IMR-90 (cell line): Measurements from ENCODE around the gene LY9. TPM values are rescaled to one million over a fixed set of nuclear protein-coding genes. Genes with fewer than 3 reads are reported as not detected.

Source experiments
- ATAC-seq: fragments of 200-7000 bp; cut with Tn5 transposase; 2 replicates; pipeline ENCODE4 v1.9.1; 2020; ENCODE audit warnings: low read depth, mild to moderate bottlenecking, moderate library complexity
- BruUV-seq: library from RNA; stranded (reverse); fragments of 400-500 nt; replicated peaks from 2 replicates; lab custom pipeline; 2021; lab: Mats Ljungman, UMichigan
- CTCF ChIA-PET: fragments of 300-600 bp; formaldehyde crosslinking; extraction: SDS; loops from one replicate; lab custom pipeline; 2021; ENCODE audit warnings: antibody characterized with exemption; lab: Yijun Ruan, JAX
- POLR2A ChIA-PET: fragments of 300-600 bp; sonication (Branson Sonifier 250); formaldehyde crosslinking; loops from one replicate; lab custom pipeline; 2022; ENCODE audit warnings: antibody characterized with exemption; ENCODE audit not compliant: unreplicated experiment; lab: Charles Lee
- DNase-seq: peaks from one replicate; pipeline ENCODE4 v3.0.0; 2013
- H2AFZ ChIP-seq: replicated peaks from 2 replicates; pipeline ENCODE3; 2013; ENCODE audit warnings: low read length, mild to moderate bottlenecking; ENCODE audit not compliant: poor library complexity
- H2AK5ac ChIP-seq: 2 replicates; pipeline ENCODE4 v1.6.1; 2013; ENCODE audit warnings: low read depth, low read length, inconsistent platforms
- H2AK9ac ChIP-seq: replicated peaks from 2 replicates; pipeline ENCODE3; 2013; ENCODE audit warnings: mild to moderate bottlenecking, low read depth, low read length, moderate library complexity; ENCODE audit not compliant: poor library complexity
- H2BK120ac ChIP-seq: 2 replicates; pipeline ENCODE4 v1.6.1; 2013; ENCODE audit warnings: low read depth, low read length, inconsistent platforms
- H2BK15ac ChIP-seq: 3 replicates; pipeline ENCODE4 v1.6.1; 2013; ENCODE audit warnings: low read depth, low read length, inconsistent platforms
- H2BK20ac ChIP-seq: 2 replicates; pipeline ENCODE4 v1.6.1; 2013; ENCODE audit warnings: low read depth, mild to moderate bottlenecking, inconsistent platforms, low read length, moderate library complexity
- H2BK5ac ChIP-seq: 2 replicates; pipeline ENCODE4 v1.6.1; 2013; ENCODE audit warnings: mild to moderate bottlenecking, low read depth, low read length, inconsistent platforms; ENCODE audit not compliant: poor library complexity, severe bottlenecking
- H3K14ac ChIP-seq: replicated peaks from 2 replicates; pipeline ENCODE4 v1.6.1; 2013; ENCODE audit warnings: low read depth, low read length, inconsistent platforms
- H3K18ac ChIP-seq: 2 replicates; pipeline ENCODE4 v1.6.1; 2013; ENCODE audit warnings: low read depth, low read length, control low read depth
- H3K23ac ChIP-seq: 2 replicates; pipeline ENCODE4 v1.6.1; 2013; ENCODE audit warnings: low read depth, low read length, inconsistent platforms
- H3K27ac ChIP-seq: 2 replicates; pipeline ENCODE4 v1.5.1; 2013; ENCODE audit warnings: mild to moderate bottlenecking, control low read depth, low read length; ENCODE audit not compliant: insufficient read depth
- H3K27me3 ChIP-seq: 2 replicates; pipeline ENCODE4 v1.6.1; 2013; ENCODE audit warnings: low read length; ENCODE audit not compliant: control insufficient read depth, insufficient read depth
- H3K36me3 ChIP-seq: 2 replicates; pipeline ENCODE4 v1.6.1; 2013; ENCODE audit warnings: low read length, mixed read lengths; ENCODE audit not compliant: control insufficient read depth, insufficient read depth
- H3K4ac ChIP-seq: 2 replicates; pipeline ENCODE4 v1.6.1; 2013; ENCODE audit warnings: low read depth, low read length, inconsistent platforms
- H3K4me1 ChIP-seq: 2 replicates; pipeline ENCODE4 v1.6.1; 2013; ENCODE audit warnings: low read length, mixed read lengths; ENCODE audit not compliant: control insufficient read depth, insufficient read depth
- H3K4me2 ChIP-seq: 2 replicates; pipeline ENCODE4 v1.6.1; 2013; ENCODE audit warnings: low read depth, mild to moderate bottlenecking, control low read depth, low read length, moderate library complexity
- H3K4me3 ChIP-seq: 2 replicates; pipeline ENCODE4 v1.5.1; 2013; ENCODE audit warnings: low read depth, mild to moderate bottlenecking, control low read depth, low read length, moderate library complexity; ENCODE audit not compliant: insufficient read depth
- H3K56ac ChIP-seq: 2 replicates; pipeline ENCODE4 v1.6.1; 2013; ENCODE audit warnings: low read length, inconsistent platforms; ENCODE audit not compliant: insufficient read depth; ENCODE audit errors: extremely low read depth
- H3K79me1 ChIP-seq, 2 experiments: 2 replicates each; pipeline ENCODE4 v1.6.1; 2013; ENCODE audit warnings: low read length in 2 of 2, inconsistent platforms in 1 of 2, low read depth in 1 of 2
- H3K9ac ChIP-seq: 2 replicates; pipeline ENCODE4 v1.6.1; 2013; ENCODE audit warnings: low read depth, low read length, control low read depth
- H3K9me1 ChIP-seq: 2 replicates; pipeline ENCODE4 v1.6.1; 2013; ENCODE audit warnings: low read length, inconsistent platforms; ENCODE audit not compliant: insufficient read depth
- H3K9me3 ChIP-seq: 2 replicates; pipeline ENCODE4 v1.6.1; 2013; ENCODE audit warnings: low read length; ENCODE audit not compliant: control insufficient read depth, insufficient read depth
- H4K20me1 ChIP-seq: 2 replicates; pipeline ENCODE4 v1.6.1; 2013; ENCODE audit warnings: low read length, inconsistent platforms; ENCODE audit not compliant: insufficient read depth
- H4K5ac ChIP-seq: 2 replicates; pipeline ENCODE4 v1.6.1; 2013; ENCODE audit warnings: mild to moderate bottlenecking, low read depth, low read length, control low read depth
- H4K8ac ChIP-seq, 2 experiments: 2 replicates each; pipeline ENCODE4 v1.6.1; 2013; ENCODE audit warnings: low read depth in 2 of 2, low read length in 2 of 2, control low read depth in 1 of 2, inconsistent platforms in 1 of 2
- H4K91ac ChIP-seq: 2 replicates; pipeline ENCODE4 v1.6.1; 2013; ENCODE audit warnings: low read depth, low read length, inconsistent platforms; ENCODE audit not compliant: insufficient read depth
- BHLHE40 ChIP-seq: fragments of 150-350 bp; IDR thresholded peaks from 2 replicates; pipeline ENCODE4 v1.6.1; 2016; ENCODE audit warnings: mild to moderate bottlenecking, low read depth, low read length
- CEBPB ChIP-seq: IDR thresholded peaks from 2 replicates; pipeline ENCODE4 v1.6.1; 2012; ENCODE audit warnings: low read depth, low read length, improper control_type of control experiment
- CHD1 ChIP-seq: IDR thresholded peaks from 2 replicates; pipeline ENCODE4 v1.6.1; 2012; ENCODE audit warnings: low read depth, low read length, improper control_type of control experiment
- CTCF ChIP-seq: conservative IDR thresholded peaks from 2 replicates; pipeline ENCODE4 v1.5.1; 2012; ENCODE audit warnings: mild to moderate bottlenecking, low read depth, low read length, improper control_type of control experiment
- FOS ChIP-seq: fragments of 150-350 bp; IDR thresholded peaks from 2 replicates; pipeline ENCODE4 v1.6.1; 2016; ENCODE audit warnings: low read depth, low read length
- MAZ ChIP-seq: IDR thresholded peaks from 2 replicates; pipeline ENCODE4 v1.6.1; 2012; ENCODE audit warnings: low read depth, mild to moderate bottlenecking, low read length, improper control_type of control experiment, moderate library complexity, borderline replicate concordance
- MXI1 ChIP-seq: IDR thresholded peaks from 2 replicates; pipeline ENCODE4 v1.6.1; 2012; ENCODE audit warnings: low read depth, mild to moderate bottlenecking, low read length, moderate library complexity, borderline replicate concordance
- NFE2L2 ChIP-seq: fragments of 150-350 bp; IDR thresholded peaks from 2 replicates; pipeline ENCODE4 v1.6.1; 2016; ENCODE audit warnings: low read depth, mild to moderate bottlenecking, low read length
- POLR2A ChIP-seq: IDR thresholded peaks from 2 replicates; pipeline ENCODE4 v1.6.1; 2012; ENCODE audit warnings: mild to moderate bottlenecking, low read depth, low read length
- RCOR1 ChIP-seq: IDR thresholded peaks from 2 replicates; pipeline ENCODE4 v1.6.1; 2012; ENCODE audit warnings: mild to moderate bottlenecking, low read length, improper control_type of control experiment; ENCODE audit not compliant: insufficient replicate concordance
- RFX5 ChIP-seq: IDR thresholded peaks from 2 replicates; pipeline ENCODE4 v1.8.0; 2012; ENCODE audit warnings: low read depth, mild to moderate bottlenecking, low read length, moderate library complexity
- SMC3 ChIP-seq: fragments of 150-350 bp; IDR thresholded peaks from 2 replicates; pipeline ENCODE4 v1.6.1; 2016; ENCODE audit warnings: low read depth, mild to moderate bottlenecking, antibody characterized with exemption, low read length, moderate library complexity
- WGBS, 2 experiments: methylation state at CpG; one replicate each; pipeline versions ENCODE4 v1.1.5 to v1.1.7; 2013; ENCODE audit warnings: missing lambda C conversion rate in 2 of 2; ENCODE audit not compliant: insufficient read length in 1 of 2; ENCODE audit errors: extremely low coverage in 2 of 2; 5-methylcytosine and 5-hydroxymethylcytosine counted together
- dilution Hi-C: fragments of 300-500 bp; cut with HindIII; formaldehyde crosslinking; loops from one replicate; pipeline ENCODE4 v1.14.3; 2018; ENCODE audit warnings: low sequenced_read_pairs; ENCODE audit not compliant: unreplicated experiment
- in situ Hi-C: fragments of 300-500 bp; cut with MboI; formaldehyde crosslinking; loops from 3 replicates; pipeline ENCODE4 v1.14.3; 2019; ENCODE audit warnings: low sequenced_read_pairs, inconsistent platforms, mixed read lengths
- intact Hi-C: fragments of 100-400 bp; cut with micrococcal nuclease; formaldehyde crosslinking; loops from 2 replicates; pipeline ENCODE4 v1.10.0; 2022
- polyA plus RNA-seq, 3 experiments: library from polyadenylated mRNA; depleted of rRNA; stranded (reverse); fragments of >200 nt; gene quantifications; 2 replicates each; pipeline ENCODE4 v1.2.3, GENCODE V29; 2012; ENCODE audit warnings: low replicate concordance in 1 of 3
- total RNA-seq: library from RNA; depleted of rRNA; stranded (reverse); fragments of >200 nt; gene quantifications from 2 replicates; pipeline ENCODE4 v1.2.3, GENCODE V29; 2012
- TF ChIP-seq, protein P1 (sequence below): fragments of 150-350 bp; IDR thresholded peaks from 2 replicates; pipeline ENCODE4 v1.6.1; 2017; ENCODE audit warnings: mild to moderate bottlenecking, antibody characterized with exemption, low read length, low read depth

Gene LY9
- total and polyA plus RNA-seq, 2 of the 4 experiments (the other 2 are of a cell fraction): not detected

- ChIA-PET CTCF (interaction anchor here (0.5 kb wide), 1 partner anchor 35 kb away, joined by 3 read pairs; no protein-coding TSS in a partner anchor), POLR2A (no interaction called here)
- in situ Hi-C loops (no loop called here), dilution Hi-C loops (no loop called here), intact Hi-C loops (no loop called here)
- no peak overlapping the region for H2BK20ac ChIP-seq
- no peak overlapping the region for H3K9ac ChIP-seq
- no peak overlapping the region for H2AFZ ChIP-seq
- H2AK5ac ChIP-seq: no peak overlapping the region
- H2BK120ac ChIP-seq: no peak overlapping the region
- H3K14ac ChIP-seq: no peak overlapping the region
- H3K36me3 ChIP-seq: no peaks in the 10 kb centered on the region
- H3K9me3 ChIP-seq: no peaks in the 10 kb centered on the region
- H3K4ac ChIP-seq: no peak overlapping the region
- no peaks in the 10 kb centered on the region for H3K79me1 ChIP-seq
- H4K8ac ChIP-seq: no peak overlapping the region
- no peaks in the 10 kb centered on the region for H3K9me1 ChIP-seq
- H3K56ac ChIP-seq: no peak overlapping the region
- TF ChIP-seq MAZ: no peak
- no peak for TF ChIP-seq RCOR1
- TF ChIP-seq MXI1: no peak
- no peak for TF ChIP-seq BHLHE40
- no peak for TF ChIP-seq FOS
- TF ChIP-seq CTCF: no peak
- TF ChIP-seq SMC3: no peak
- no peak for TF ChIP-seq CEBPB
- no peak for TF ChIP-seq RFX5
- no peak for TF ChIP-seq POLR2A
- TF ChIP-seq, protein P1, sequence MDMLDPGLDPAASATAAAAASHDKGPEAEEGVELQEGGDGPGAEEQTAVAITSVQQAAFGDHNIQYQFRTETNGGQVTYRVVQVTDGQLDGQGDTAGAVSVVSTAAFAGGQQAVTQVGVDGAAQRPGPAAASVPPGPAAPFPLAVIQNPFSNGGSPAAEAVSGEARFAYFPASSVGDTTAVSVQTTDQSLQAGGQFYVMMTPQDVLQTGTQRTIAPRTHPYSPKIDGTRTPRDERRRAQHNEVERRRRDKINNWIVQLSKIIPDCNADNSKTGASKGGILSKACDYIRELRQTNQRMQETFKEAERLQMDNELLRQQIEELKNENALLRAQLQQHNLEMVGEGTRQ: no peak
- no peak for TF ChIP-seq NFE2L2
- TF ChIP-seq CHD1: no peak
- no peak overlapping the region for H2BK5ac ChIP-seq
- no peak overlapping the region for H3K4me2 ChIP-seq
- no peaks in the 10 kb centered on the region for H4K20me1 ChIP-seq
- H4K5ac ChIP-seq: no peak overlapping the region
- no peak overlapping the region for H4K91ac ChIP-seq
- no peak overlapping the region for H2BK15ac ChIP-seq
- H3K4me1 ChIP-seq: no peaks in the 10 kb centered on the region
- BruUV-seq: no TSS peak
- H3K18ac ChIP-seq: no peak overlapping the region
- WGBS, 2 experiments: 10% methylated on average over 2 of the region's 13 CpGs; no CpG with 5 or more reads in 1 of the 2 experiments
- ATAC-seq (no peak), DNase-seq (no peak)
- H3K27me3 ChIP-seq: no peaks in the 10 kb centered on the region
- H3K23ac ChIP-seq: no peak overlapping the region
- no peak overlapping the region for H3K4me3 ChIP-seq
- H2AK9ac ChIP-seq: no peak overlapping the region
- H3K27ac ChIP-seq: no peak overlapping the region
Observed at GRCh38 chr1:160789702-160790611, 6.0 kb upstream of the LY9 start.
